Immature natural killer cell (primary cell): ENCODE measurements around the gene FCER1A. TPM values are rescaled to one million over a fixed set of nuclear protein-coding genes. Genes with fewer than 3 reads are reported as not detected.
"Not testable (repeated sequence)": the region's sequence is repeated elsewhere in the genome, so short reads cannot be mapped to it uniquely, and the experiment has no call there.

Source experiments
- DNase-seq, 3 donors: peaks; one replicate each; pipeline ENCODE4 v3.0.0; 2022; ENCODE audit warnings: mixed read lengths in 1 of 3
- H3K27ac Mint-ChIP-seq, 6 donors: one replicate each; pipeline ENCODE4 v1.8.0; 2020; ENCODE audit warnings: mixed read lengths in 6 of 6, mild to moderate bottlenecking in 5 of 6, inconsistent platforms in 4 of 6, moderate library complexity in 3 of 6
- H3K27me3 Mint-ChIP-seq, 3 donors: one replicate each; pipeline ENCODE4 v1.8.0; 2020 to 2021; ENCODE audit warnings: low read depth in 3 of 3, mild to moderate bottlenecking in 3 of 3, mixed read lengths in 3 of 3, moderate library complexity in 3 of 3, inconsistent platforms in 1 of 3
- H3K36me3 Mint-ChIP-seq, 3 donors: one replicate each; pipeline ENCODE4 v1.8.0; 2020; ENCODE audit warnings: mixed read lengths in 3 of 3, inconsistent platforms in 2 of 3, mild to moderate bottlenecking in 2 of 3
- H3K4me1 Mint-ChIP-seq, 2 donors: one replicate each; pipeline ENCODE4 v1.8.0; 2020; ENCODE audit warnings: inconsistent platforms in 2 of 2, mild to moderate bottlenecking in 2 of 2, mixed read lengths in 2 of 2, moderate library complexity in 1 of 2
- H3K4me3 Mint-ChIP-seq, 5 donors: one replicate each; pipeline ENCODE4 v1.8.0; 2020; ENCODE audit warnings: mild to moderate bottlenecking in 5 of 5, mixed read lengths in 5 of 5, inconsistent platforms in 3 of 5, moderate library complexity in 3 of 5
- H3K9me3 Mint-ChIP-seq, 6 donors: one replicate each; pipeline ENCODE4 v1.8.0; 2020; ENCODE audit warnings: mild to moderate bottlenecking in 6 of 6, mixed read lengths in 6 of 6, inconsistent platforms in 4 of 6, moderate library complexity in 3 of 6
- polyA plus RNA-seq, 3 donors: library from polyadenylated mRNA; unstranded; fragments of 300-500 nt; fragmentation: Illumina TruSeq; gene quantifications; one replicate each; pipeline ENCODE4 v1.2.3, GENCODE V29; 2021

Gene FCER1A
- polyA plus RNA-seq, 3 donors from 2014 or later = 10.4 to 185 (median 110) TPM

DNA sequence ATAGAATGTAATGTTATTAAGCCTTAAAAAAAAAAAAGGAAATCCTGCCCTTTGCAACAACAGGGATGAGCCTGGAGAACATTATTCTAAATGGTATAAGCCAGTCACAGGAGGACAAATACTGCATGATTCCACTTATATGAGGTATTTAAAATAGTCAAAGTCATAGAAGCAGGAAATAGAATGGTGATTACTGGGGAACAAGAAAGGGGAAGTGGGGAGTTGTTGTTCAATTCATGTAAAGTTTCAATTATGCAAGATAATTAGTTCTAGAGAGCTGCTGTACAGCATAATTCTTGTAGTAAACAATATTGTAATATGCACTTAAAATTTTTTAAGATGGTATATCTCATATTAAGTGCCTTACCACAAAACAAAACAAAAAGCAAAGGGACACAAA is 13.2 kb downstream of the FCER1A start:
- Mint-ChIP-seq H3K27ac (no peak overlapping the region), H3K27me3 (peaks cover 0 to 5% (median 3%) of the 10 kb centered on the region in 3 donors), H3K9me3 (no peaks in the 10 kb centered on the region), H3K36me3 (no peaks in the 10 kb centered on the region), H3K4me3 (no peak overlapping the region), H3K4me1 (no peaks in the 10 kb centered on the region)
- DNase-seq = no peak

GRCh38 chr1:159318784-159319551 is 16.8 kb downstream of the FCER1A start:
- Mint-ChIP-seq H3K27me3 (peaks cover 0 to 6% (median under 1%) of the 10 kb centered on the region in 3 donors), H3K27ac (no peak overlapping the region), H3K4me1 (no peaks in the 10 kb centered on the region), H3K4me3 (no peak overlapping the region), H3K9me3 (peaks cover 0 to 4% (median under 1%) of the 10 kb centered on the region in 6 donors), H3K36me3 (peaks cover 0 to 4% (median 0%) of the 10 kb centered on the region in 3 donors)
- no peak for DNase-seq

DNA sequence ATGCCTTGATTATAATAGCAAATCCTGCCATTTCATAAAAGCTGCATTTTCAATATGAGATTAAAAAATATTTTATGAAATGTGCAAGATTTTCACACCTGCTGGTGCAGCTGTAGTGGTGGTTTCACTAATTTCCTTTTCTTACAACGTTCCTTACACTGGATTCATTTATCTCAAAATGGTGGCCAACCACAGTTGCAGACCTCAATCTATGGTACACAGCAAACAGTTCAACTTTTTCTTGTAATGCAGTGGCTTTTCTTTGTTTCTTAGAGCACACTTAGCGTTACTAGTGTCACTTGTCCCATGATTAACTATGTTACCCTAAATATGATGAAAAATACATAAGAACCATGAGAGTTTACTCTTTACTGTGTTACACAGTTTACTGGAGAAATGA is 32.7 kb downstream of the FCER1A start:
- Mint-ChIP-seq H3K4me3 (no peak overlapping the region), H3K27ac (no peak overlapping the region), H3K9me3 (no peaks in the 10 kb centered on the region), H3K27me3 (peaks cover 0 to 10% (median 7%) of the 10 kb centered on the region in 3 donors), H3K4me1 (peaks cover 0 to 6% of the 10 kb centered on the region in 2 donors), H3K36me3 (no peaks in the 10 kb centered on the region)
- no peak for DNase-seq

- H3K27me3 Mint-ChIP-seq = peaks cover 0 to 12% (median 9%) of the 10 kb centered on the region in 3 donors
- H3K4me3 Mint-ChIP-seq = no peak overlapping the region
- H3K27ac Mint-ChIP-seq = no peak overlapping the region
- H3K4me1 Mint-ChIP-seq = peaks cover 0 to 6% of the 10 kb centered on the region in 2 donors
- no peaks in the 10 kb centered on the region for H3K9me3 Mint-ChIP-seq
- DNase-seq = no peak
- no peaks in the 10 kb centered on the region for H3K36me3 Mint-ChIP-seq
Measured at GRCh38 chr1:159338018-159338417, 35.9 kb downstream of the FCER1A start.

GRCh38 chr1:159339536-159339935 is 37.4 kb downstream of the FCER1A start:
- Mint-ChIP-seq H3K4me1 (peaks cover 0 to 6% of the 10 kb centered on the region in 2 donors), H3K4me3 (no peak overlapping the region), H3K27me3 (peaks cover 0 to 14% (median 9%) of the 10 kb centered on the region in 3 donors), H3K9me3 (no peaks in the 10 kb centered on the region), H3K36me3 (no peaks in the 10 kb centered on the region), H3K27ac (no peak overlapping the region)
- no peak for DNase-seq

DNA sequence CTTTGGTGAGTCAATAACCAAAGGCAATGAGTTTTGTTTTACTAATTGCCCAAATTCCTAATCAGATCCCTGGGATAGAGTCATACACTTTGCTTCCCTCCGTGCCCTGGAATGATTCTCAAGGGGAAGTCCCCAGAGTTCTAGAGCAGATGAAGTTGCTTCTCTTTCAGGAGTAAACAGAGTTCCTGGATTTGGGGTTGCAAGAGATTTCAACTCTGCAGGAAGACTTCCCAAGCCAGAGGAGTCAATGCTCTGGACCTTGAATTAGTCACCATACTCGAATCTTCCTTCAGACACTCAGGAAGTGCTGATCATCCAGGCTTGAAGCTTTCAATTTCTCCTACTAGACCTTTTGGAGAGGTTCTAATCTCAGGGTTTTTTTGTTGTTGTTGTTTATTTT is 39.6 kb downstream of the FCER1A start:
- H3K9me3 Mint-ChIP-seq = no peaks in the 10 kb centered on the region
- H3K4me3 Mint-ChIP-seq = no peak overlapping the region
- H3K4me1 Mint-ChIP-seq = no peaks in the 10 kb centered on the region
- no peaks in the 10 kb centered on the region for H3K36me3 Mint-ChIP-seq
- no peak for DNase-seq
- H3K27me3 Mint-ChIP-seq = peaks cover 0 to 19% (median 9%) of the 10 kb centered on the region in 3 donors
- no peak overlapping the region for H3K27ac Mint-ChIP-seq

GRCh38 chr1:159342761-159343425 is 40.8 kb downstream of the FCER1A start:
- DNase-seq = no peak
- Mint-ChIP-seq H3K9me3 (peaks cover 0 to 4% (median 0%) of the 10 kb centered on the region in 6 donors), H3K36me3 (no peaks in the 10 kb centered on the region), H3K4me3 (no peak overlapping the region), H3K4me1 (no peaks in the 10 kb centered on the region), H3K27ac (no peak overlapping the region), H3K27me3 (peaks cover 0 to 18% (median 6%) of the 10 kb centered on the region in 3 donors)

DNA sequence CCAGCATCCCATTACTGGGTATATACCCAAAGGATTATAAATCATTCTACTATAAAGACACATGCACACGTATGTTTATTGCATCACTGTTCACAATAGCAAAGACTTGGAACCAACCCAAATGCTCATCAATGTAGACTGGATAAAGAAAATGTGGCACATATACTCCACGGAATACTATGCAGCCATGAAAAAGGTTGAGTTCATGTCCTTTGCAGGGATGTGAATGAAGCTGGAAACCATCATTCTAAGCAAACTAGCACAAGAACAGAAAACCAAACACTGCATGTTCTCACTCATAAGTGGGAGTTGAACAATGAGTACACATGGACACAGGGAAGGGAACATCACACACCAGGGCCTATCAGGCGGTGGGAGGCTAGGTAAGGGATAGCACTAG is 47.2 kb downstream of the FCER1A start:
- not testable (repeated sequence) for DNase-seq, H3K36me3 Mint-ChIP-seq, H3K4me3 Mint-ChIP-seq, H3K4me1 Mint-ChIP-seq, H3K27ac Mint-ChIP-seq
- H3K27me3 Mint-ChIP-seq = peaks cover 2 to 13% (median 5%) of the 10 kb centered on the region in 3 donors
- peaks cover 0 to 16% (median 2%) of the 10 kb centered on the region in 6 donors for H3K9me3 Mint-ChIP-seq

DNA sequence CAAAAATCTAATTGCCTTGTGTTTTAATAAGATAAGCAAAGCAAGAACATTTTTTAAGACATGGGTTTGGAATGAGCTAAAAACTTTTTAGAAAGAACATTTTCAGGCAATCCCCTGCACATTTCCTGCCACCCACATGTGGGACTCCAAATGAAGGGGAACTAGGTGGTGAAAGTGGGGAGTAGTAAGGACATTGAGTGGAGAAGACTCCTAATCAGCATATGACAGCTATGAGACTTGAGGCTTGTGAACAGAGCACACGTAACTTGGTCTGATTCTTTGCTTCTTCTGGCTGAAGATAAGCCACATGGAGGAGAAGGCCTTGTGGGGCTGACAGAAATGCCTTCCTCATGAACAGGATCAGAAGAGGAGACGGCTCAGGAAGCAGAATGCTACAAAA is 50.3 kb downstream of the FCER1A start:
- peaks cover 0 to 5% (median 0%) of the 10 kb centered on the region in 3 donors for H3K36me3 Mint-ChIP-seq
- H3K4me3 Mint-ChIP-seq = no peak overlapping the region
- no peak for DNase-seq
- peaks cover 0 to 16% (median 2%) of the 10 kb centered on the region in 6 donors for H3K9me3 Mint-ChIP-seq
- no peaks in the 10 kb centered on the region for H3K4me1 Mint-ChIP-seq
- H3K27ac Mint-ChIP-seq = no peak overlapping the region
- H3K27me3 Mint-ChIP-seq = peaks cover 5 to 8% (median 8%) of the 10 kb centered on the region in 3 donors

Other genes with a start within 250 kb of the FCER1A start
- gene AIM2, start 225.6 kb upstream of the FCER1A start, polyA plus RNA-seq = 1 to 10 TPM in 1 of 3 donors, under 1 TPM in 2; 0.28 to 1.1 (median 0.34) TPM
- not detected for gene CADM3, start 130.7 kb upstream of the FCER1A start, polyA plus RNA-seq
- gene ACKR1, start 97.5 kb upstream of the FCER1A start, polyA plus RNA-seq = not detected
- gene OR10J4, start 129.9 kb downstream of the FCER1A start, polyA plus RNA-seq = not detected
- not detected for gene OR10J1, start 137.4 kb downstream of the FCER1A start, polyA plus RNA-seq
- not detected for gene OR10J5, start 233.7 kb downstream of the FCER1A start, polyA plus RNA-seq